Measurements from ENCODE around the gene LRMDA. TPM values are rescaled to one million over a fixed set of nuclear protein-coding genes. Genes with fewer than 3 reads are reported as not detected.

LRMDA gene
- total RNA-seq, 1 experiment from 2014 or later: not detected

- POLR2A ChIA-PET (ENCODE audit: low non-redundant PET): interaction anchor here (0.5 kb wide), 1 partner anchor 49 kb away, joined by 5 read pairs; no protein-coding TSS in a partner anchor
Observed at GRCh38 chr10:75646916-75647315, 215.5 kb downstream of the LRMDA start.

GRCh38 chr10:75647675-75648074, 216.3 kb downstream of the LRMDA start:
- TF ChIP-seq EZH2 (IDR thresholded peaks at IDR 0.05; ENCODE audit: borderline replicate concordance, low read depth, low read length, poor library complexity, severe bottlenecking) (no peak), CTCF (conservative IDR thresholded peaks at IDR 0.05; ENCODE audit: low read depth, low read length) (no peak)
- no peak overlapping the region for H3K27ac ChIP-seq (ENCODE audit: low read depth, low read length, poor library complexity, severe bottlenecking)
- intact Hi-C loops (cut with micrococcal nuclease; ENCODE audit: unreplicated experiment): no loop called here
- no peaks in the 10 kb centered on the region for H3K4me1 ChIP-seq (ENCODE audit: insufficient read depth, low read length, poor library complexity, severe bottlenecking)
- H3K9me3 ChIP-seq (ENCODE audit: low read depth, low read length, poor library complexity, severe bottlenecking): no peaks in the 10 kb centered on the region
- no TSS peak for BruUV-seq (replicated peaks)
- no peak overlapping the region for H3K4me3 ChIP-seq (ENCODE audit: low read depth, low read length, poor library complexity, severe bottlenecking)
- H3K27me3 ChIP-seq (replicated peaks; ENCODE audit: insufficient read depth, low read depth, low read length, poor library complexity): peaks cover 17% of the 10 kb centered on the region
- ChIA-PET CTCF (no interaction called here), POLR2A (ENCODE audit: low non-redundant PET) (interaction anchor here (0.5 kb wide), 1 partner anchor 48 kb away, joined by 5 read pairs; no protein-coding TSS in a partner anchor)
- no peaks in the 10 kb centered on the region for H3K36me3 ChIP-seq (ENCODE audit: insufficient read depth, low read length, poor library complexity, severe bottlenecking)
- no peak for DNase-seq (ENCODE audit: low spot score)

More at GRCh38 chr10:75646916-75647315, 215.5 kb downstream of the LRMDA start:
- intact Hi-C loops (cut with micrococcal nuclease; ENCODE audit: unreplicated experiment): no loop called here
- Histone ChIP-seq H3K4me3 (ENCODE audit: low read depth, low read length, poor library complexity, severe bottlenecking) (no peak overlapping the region), H3K36me3 (ENCODE audit: insufficient read depth, low read length, poor library complexity, severe bottlenecking) (no peaks in the 10 kb centered on the region), H3K27ac (ENCODE audit: low read depth, low read length, poor library complexity, severe bottlenecking) (no peak overlapping the region), H3K9me3 (ENCODE audit: low read depth, low read length, poor library complexity, severe bottlenecking) (no peaks in the 10 kb centered on the region), H3K4me1 (ENCODE audit: insufficient read depth, low read length, poor library complexity, severe bottlenecking) (no peaks in the 10 kb centered on the region), H3K27me3 (replicated peaks; ENCODE audit: insufficient read depth, low read depth, low read length, poor library complexity) (peaks cover 21% of the 10 kb centered on the region)
- BruUV-seq (replicated peaks): no TSS peak
- CTCF ChIA-PET: no interaction called here
- TF ChIP-seq EZH2 (IDR thresholded peaks at IDR 0.05; ENCODE audit: borderline replicate concordance, low read depth, low read length, poor library complexity, severe bottlenecking): no peak
- no peak for TF ChIP-seq CTCF (conservative IDR thresholded peaks at IDR 0.05; ENCODE audit: low read depth, low read length)
- no peak for DNase-seq (ENCODE audit: low spot score)

GRCh38 chr10:75648351-75648750, 216.9 kb downstream of the LRMDA start:
- Histone ChIP-seq H3K36me3 (ENCODE audit: insufficient read depth, low read length, poor library complexity, severe bottlenecking) (no peaks in the 10 kb centered on the region), H3K4me1 (ENCODE audit: insufficient read depth, low read length, poor library complexity, severe bottlenecking) (no peaks in the 10 kb centered on the region), H3K4me3 (ENCODE audit: low read depth, low read length, poor library complexity, severe bottlenecking) (no peak overlapping the region), H3K27ac (ENCODE audit: low read depth, low read length, poor library complexity, severe bottlenecking) (no peak overlapping the region), H3K27me3 (replicated peaks; ENCODE audit: insufficient read depth, low read depth, low read length, poor library complexity) (peaks cover 17% of the 10 kb centered on the region), H3K9me3 (ENCODE audit: low read depth, low read length, poor library complexity, severe bottlenecking) (no peaks in the 10 kb centered on the region)
- intact Hi-C loops (cut with micrococcal nuclease; ENCODE audit: unreplicated experiment): no loop called here
- DNase-seq (ENCODE audit: low spot score): no peak
- CTCF ChIA-PET: no interaction called here
- POLR2A ChIA-PET (ENCODE audit: low non-redundant PET): no interaction called here
- no peak for TF ChIP-seq CTCF (conservative IDR thresholded peaks at IDR 0.05; ENCODE audit: low read depth, low read length)
- TF ChIP-seq EZH2 (IDR thresholded peaks at IDR 0.05; ENCODE audit: borderline replicate concordance, low read depth, low read length, poor library complexity, severe bottlenecking): no peak
- no TSS peak for BruUV-seq (replicated peaks)
